ENCODE measurements around the gene RNF2. TPM values are rescaled to one million over a fixed set of nuclear protein-coding genes. Genes with fewer than 3 reads are reported as not detected.

The RNF2 gene
- polyA plus RNA-seq, 3 donors, result 15.5 to 25.2 (median 19.3) TPM

GRCh38 chr1:185073725-185074124 lies 28.4 kb downstream of the RNF2 start:
- Histone ChIP-seq H3K4me3 (replicated peaks in 1 of 3; ENCODE audit: low read depth in 2 of 3, low read length in 3 of 3) (no peak overlapping the region), H3K36me3 (replicated peaks in 1 of 2; ENCODE audit: control insufficient read depth in 1 of 2, insufficient read depth in 2 of 2, low read length in 2 of 2) (no peaks in the 10 kb centered on the region), H2AFZ (ENCODE audit: insufficient read depth, low read depth, low read length, poor library complexity, severe bottlenecking) (no peak overlapping the region), H3K4me1 (ENCODE audit: control insufficient read depth in 1 of 2, insufficient read depth in 2 of 2, low read length in 2 of 2) (peaks cover 6 to 7% of the 10 kb centered on the region in 2 donors), H3K9ac (ENCODE audit: insufficient read depth, low read length, poor library complexity, severe bottlenecking) (no peak overlapping the region), H3K27ac (ENCODE audit: low read depth in 1 of 2, low read length in 2 of 2) (no peak overlapping the region), H4K20me1 (ENCODE audit: insufficient read depth, low read length) (peaks cover 100% of the 10 kb centered on the region), H3K27me3 (ENCODE audit: control insufficient read depth in 2 of 2, insufficient read depth in 2 of 2, low read length in 2 of 2) (no peaks in the 10 kb centered on the region), H3K4me2 (replicated peaks; ENCODE audit: extremely low read depth, low read length, poor library complexity, severe bottlenecking) (no peak overlapping the region), H3K79me2 (ENCODE audit: insufficient read depth, low read length) (peaks cover 100% of the 10 kb centered on the region), H3K9me3 (replicated peaks in 1 of 2; ENCODE audit: control insufficient read depth in 1 of 2, insufficient read depth in 1 of 2, low read length in 2 of 2) (no peaks in the 10 kb centered on the region)
- H3K36me3 Mint-ChIP-seq, result peaks cover 6% of the 10 kb centered on the region in 2 donors
- intact Hi-C loops (cut with micrococcal nuclease), result no loop called here
- H3K27ac Mint-ChIP-seq, result no peak overlapping the region
- peaks cover 30% of the 10 kb centered on the region for H3K4me1 Mint-ChIP-seq
- H3K27me3 Mint-ChIP-seq (ENCODE audit: low read depth in 3 of 3), result peaks cover 0 to 1% (median 0%) of the 10 kb centered on the region in 3 donors
- no peak overlapping the region for H3K4me3 Mint-ChIP-seq
- peaks cover 0 to 2% (median 0%) of the 10 kb centered on the region in 7 donors for H3K9me3 Mint-ChIP-seq
- no peak for TF ChIP-seq CTCF (IDR thresholded peaks at IDR 0.05)
- no peak for DNase-seq
- no CpG with 5 or more reads among the region's 2 CpGs for WGBS (ENCODE audit: insufficient coverage)

- Mint-ChIP-seq H3K27ac (no peak overlapping the region), H3K36me3 (peaks cover 3 to 4% of the 10 kb centered on the region in 2 donors), H3K4me3 (no peak overlapping the region), H3K4me1 (peaks cover 32% of the 10 kb centered on the region), H3K9me3 (peaks cover 0 to 2% (median 0%) of the 10 kb centered on the region in 7 donors), H3K27me3 (ENCODE audit: low read depth in 3 of 3) (peaks cover 0 to 1% (median 0%) of the 10 kb centered on the region in 3 donors)
- Histone ChIP-seq H3K4me1 (ENCODE audit: control insufficient read depth in 1 of 2, insufficient read depth in 2 of 2, low read length in 2 of 2) (peaks cover 1 to 7% of the 10 kb centered on the region in 2 donors), H3K27ac (ENCODE audit: low read depth in 1 of 2, low read length in 2 of 2) (no peak overlapping the region), H2AFZ (ENCODE audit: insufficient read depth, low read depth, low read length, poor library complexity, severe bottlenecking) (no peak overlapping the region), H3K4me2 (replicated peaks; ENCODE audit: extremely low read depth, low read length, poor library complexity, severe bottlenecking) (no peak overlapping the region), H3K9me3 (replicated peaks in 1 of 2; ENCODE audit: control insufficient read depth in 1 of 2, insufficient read depth in 1 of 2, low read length in 2 of 2) (no peaks in the 10 kb centered on the region), H3K36me3 (replicated peaks in 1 of 2; ENCODE audit: control insufficient read depth in 1 of 2, insufficient read depth in 2 of 2, low read length in 2 of 2) (no peaks in the 10 kb centered on the region), H3K9ac (ENCODE audit: insufficient read depth, low read length, poor library complexity, severe bottlenecking) (no peak overlapping the region), H3K4me3 (replicated peaks in 1 of 3; ENCODE audit: low read depth in 2 of 3, low read length in 3 of 3) (no peak overlapping the region), H3K79me2 (ENCODE audit: insufficient read depth, low read length) (peaks cover 100% of the 10 kb centered on the region), H3K27me3 (ENCODE audit: control insufficient read depth in 2 of 2, insufficient read depth in 2 of 2, low read length in 2 of 2) (no peaks in the 10 kb centered on the region), H4K20me1 (ENCODE audit: insufficient read depth, low read length) (peaks cover 100% of the 10 kb centered on the region)
- TF ChIP-seq CTCF (IDR thresholded peaks at IDR 0.05), result no peak
- DNase-seq, result no peak
- intact Hi-C loops (cut with micrococcal nuclease), result no loop called here
Measured at GRCh38 chr1:185074307-185074706, 28.9 kb downstream of the RNF2 start.
